ENCODE results near the gene ZDHHC16. TPM values are rescaled to one million over a fixed set of nuclear protein-coding genes. Genes with fewer than 3 reads are reported as not detected.

Gene ZDHHC16
- total RNA-seq, 1 experiment from 2014 or later: 53.3 TPM

GRCh38 chr10:97502916-97503315, 56.9 kb downstream of the ZDHHC16 start:
- no peak overlapping the region for H3K27ac ChIP-seq

DNA sequence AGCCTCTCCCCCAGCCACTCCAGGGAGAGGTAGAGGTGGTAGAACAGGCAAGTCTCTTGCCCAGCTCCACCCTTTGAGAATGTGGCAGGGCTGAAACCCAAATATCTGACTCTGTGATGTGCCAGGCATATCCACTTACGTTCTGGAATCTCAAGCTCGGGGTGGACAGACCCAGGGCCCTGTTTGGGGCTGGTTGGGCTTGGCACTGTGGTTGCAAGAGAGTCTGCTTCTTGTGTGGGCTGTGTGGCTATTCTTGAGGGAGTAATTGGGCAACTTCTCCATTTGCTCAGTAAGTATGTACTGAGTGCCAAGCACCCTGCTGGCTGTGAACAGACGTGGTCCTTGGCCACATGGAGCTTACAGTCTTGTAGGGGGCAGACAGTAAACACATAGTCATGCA, 57.4 kb downstream of the ZDHHC16 start:
- Histone ChIP-seq H3K4me3 (no peak overlapping the region), H3K27me3 (no peaks in the 10 kb centered on the region), H3K36me3 (no peaks in the 10 kb centered on the region), H3K4me1 (peaks cover 8% of the 10 kb centered on the region; the same call in 1 of the 2 replicates), H3K27ac (no peak overlapping the region), H3K9me3 (replicated peaks) (no peaks in the 10 kb centered on the region)
- no peak for DNase-seq

More at GRCh38 chr10:97502916-97503315, 56.9 kb downstream of the ZDHHC16 start:
- Histone ChIP-seq H3K27me3 (no peaks in the 10 kb centered on the region), H3K36me3 (no peaks in the 10 kb centered on the region), H3K9me3 (replicated peaks) (no peaks in the 10 kb centered on the region), H3K4me3 (no peak overlapping the region), H3K4me1 (peaks cover 8% of the 10 kb centered on the region; the same call in 1 of the 2 replicates)
- DNase-seq: no peak

GRCh38 chr10:97505152-97505551, 59.2 kb downstream of the ZDHHC16 start:
- Histone ChIP-seq H3K27ac (no peak overlapping the region), H3K9me3 (replicated peaks) (no peaks in the 10 kb centered on the region), H3K36me3 (no peaks in the 10 kb centered on the region), H3K4me3 (no peak overlapping the region), H3K4me1 (peaks cover 6% of the 10 kb centered on the region; the same call in 1 of the 2 replicates), H3K27me3 (no peaks in the 10 kb centered on the region)
- no peak for DNase-seq

- H3K4me1 ChIP-seq: 0 out of 2 replicates have a peak, but pooled peaks cover 5% of the 10 kb centered on the region
- no peak overlapping the region for H3K4me3 ChIP-seq
- no peak overlapping the region for H3K27ac ChIP-seq
- no peaks in the 10 kb centered on the region for H3K9me3 ChIP-seq (replicated peaks)
- no peaks in the 10 kb centered on the region for H3K27me3 ChIP-seq
- peak in 1 of 2 experiments; percentile 34 for DNase-seq
- H3K36me3 ChIP-seq: no peaks in the 10 kb centered on the region
Observed at GRCh38 chr10:97506199-97506991, 60.4 kb downstream of the ZDHHC16 start.

Other genes with a start within 250 kb of the ZDHHC16 start
- gene ARHGAP19, start 153.5 kb upstream of the ZDHHC16 start, total RNA-seq (2014; rRNA removed; shearing (Covaris generic)): 29.2 and 32.3 TPM in 2 replicates
- gene FRAT1, start 126.9 kb upstream of the ZDHHC16 start, total RNA-seq (2014; rRNA removed; shearing (Covaris generic)): 2.1 and 2.7 TPM in 2 replicates
- 17.8 and 21.6 TPM in 2 replicates for gene FRAT2, start 111.4 kb upstream of the ZDHHC16 start, total RNA-seq (2014; rRNA removed; shearing (Covaris generic))
- 24.2 and 26.8 TPM in 2 replicates for gene RRP12, start 44.8 kb upstream of the ZDHHC16 start, total RNA-seq (2014; rRNA removed; shearing (Covaris generic))
- gene PGAM1, start 20.0 kb upstream of the ZDHHC16 start, total RNA-seq (2014; rRNA removed; shearing (Covaris generic)): 515 and 519 TPM in 2 replicates
- gene EXOSC1, start 169 bp upstream of the ZDHHC16 start, total RNA-seq (2014; rRNA removed; shearing (Covaris generic)): 46.9 and 51.4 TPM in 2 replicates
- 77.3 and 83.7 TPM in 2 replicates for gene MMS19, start 52.2 kb downstream of the ZDHHC16 start, total RNA-seq (2014; rRNA removed; shearing (Covaris generic))
- 13.9 and 14.3 TPM in 2 replicates for gene UBTD1, start 52.7 kb downstream of the ZDHHC16 start, total RNA-seq (2014; rRNA removed; shearing (Covaris generic))
- 0.26 and 0.51 TPM in 2 replicates for gene ANKRD2, start 126.6 kb downstream of the ZDHHC16 start, total RNA-seq (2014; rRNA removed; shearing (Covaris generic))
- 1.7 and 3.5 TPM in 2 replicates for gene HOGA1, start 138.2 kb downstream of the ZDHHC16 start, total RNA-seq (2014; rRNA removed; shearing (Covaris generic))
- gene C10orf62, start 143.5 kb downstream of the ZDHHC16 start, total RNA-seq (2014; rRNA removed; shearing (Covaris generic)): 0.75 and 0.84 TPM in 2 replicates
- 1.9 and 2.9 TPM in 2 replicates for gene MORN4, start 187.3 kb downstream of the ZDHHC16 start, total RNA-seq (2014; rRNA removed; shearing (Covaris generic))
- 19.4 and 20.1 TPM in 2 replicates for gene PI4K2A, start 194.5 kb downstream of the ZDHHC16 start, total RNA-seq (2014; rRNA removed; shearing (Covaris generic))
- 11.2 and 14.4 TPM in 2 replicates for gene AVPI1, start 241.1 kb downstream of the ZDHHC16 start, total RNA-seq (2014; rRNA removed; shearing (Covaris generic))

All from SJCRH30 (cell line).